H1 (cell line): ENCODE data around the gene ASL. TPM values are rescaled to one million over a fixed set of nuclear protein-coding genes. Genes with fewer than 3 reads are reported as not detected.

Experiments
- CTCF ChIA-PET: fragments of 300-600 bp; sonication (Branson Sonifier 250); formaldehyde crosslinking; loops from one replicate; lab custom pipeline; 2021; ENCODE audit not compliant: partially characterized antibody; lab: Charles Lee
- POLR2A ChIA-PET: fragments of 300-600 bp; sonication (Branson Sonifier 250); formaldehyde crosslinking; loops from one replicate; lab custom pipeline; 2021; ENCODE audit warnings: inconsistent platforms; ENCODE audit not compliant: partially characterized antibody; lab: Charles Lee
- DNase-seq, 2 experiments: peaks; one replicate each; pipeline versions ENCODE4 v3.0.0 to v3.0.0-alpha.2; 2010 to 2022; ENCODE audit warnings: low spot score in 2 of 2, low read depth in 1 of 2, mixed read lengths in 1 of 2
- FAIRE-seq: peaks from 2 replicates; lab custom pipeline; 2011; peaks lifted over from hg19 to GRCh38; lab: Jason Lieb, UNC
- H2AFZ ChIP-seq: 2 replicates; pipeline ENCODE4 v1.8.1; 2012; ENCODE audit warnings: low read length, inconsistent platforms
- H2AK5ac ChIP-seq: 2 replicates; pipeline ENCODE4 v1.6.1; 2013; ENCODE audit warnings: low read depth, low read length
- H2BK120ac ChIP-seq: replicated peaks from 2 replicates; pipeline ENCODE3; 2013; ENCODE audit warnings: low read depth, low read length, inconsistent platforms
- H2BK12ac ChIP-seq: 2 replicates; pipeline ENCODE4 v1.6.1; 2013; ENCODE audit warnings: low read depth, low read length
- H2BK15ac ChIP-seq: 2 replicates; pipeline ENCODE4 v1.6.1; 2013; ENCODE audit warnings: low read length
- H2BK20ac ChIP-seq: 2 replicates; pipeline ENCODE4 v1.6.1; 2013; ENCODE audit warnings: low read length
- H2BK5ac ChIP-seq: 2 replicates; pipeline ENCODE4 v1.6.1; 2013; ENCODE audit warnings: low read depth, low read length
- H3K14ac ChIP-seq: 2 replicates; pipeline ENCODE4 v1.6.1; 2013; ENCODE audit warnings: inconsistent platforms; ENCODE audit not compliant: insufficient read length
- H3K18ac ChIP-seq: 2 replicates; pipeline ENCODE4 v1.6.1; 2013; ENCODE audit warnings: low read length; ENCODE audit errors: extremely low read depth
- H3K23ac ChIP-seq: 2 replicates; pipeline ENCODE4 v1.6.1; 2013; ENCODE audit warnings: inconsistent platforms; ENCODE audit not compliant: insufficient read length
- H3K23me2 ChIP-seq: 2 replicates; pipeline ENCODE4 v1.6.1; 2013; ENCODE audit warnings: low read depth, low read length
- H3K27ac ChIP-seq: 2 replicates; pipeline ENCODE4 v1.6.1; 2011; ENCODE audit warnings: low read depth, low read length, inconsistent platforms
- H3K27me3 ChIP-seq, 4 experiments: replicated peaks in 1 of 4; 1 replicate in 1 of 4; 2 replicates in 3 of 4; pipeline versions ENCODE4 v1.6.1 to v1.8.1; 2011 to 2013; ENCODE audit warnings: low read length in 3 of 4, mild to moderate bottlenecking in 3 of 4, inconsistent platforms in 2 of 4, mixed read lengths in 2 of 4, moderate library complexity in 1 of 4; ENCODE audit not compliant: control insufficient read depth in 3 of 4, insufficient read depth in 3 of 4; ENCODE audit errors: extremely low read depth in 1 of 4
- H3K36me3 ChIP-seq, 4 experiments: 2 replicates each; pipeline versions ENCODE4 v1.6.1 to v1.8.1; 2011 to 2013; ENCODE audit warnings: mild to moderate bottlenecking in 4 of 4, low read length in 3 of 4, moderate library complexity in 2 of 4, control low read depth in 1 of 4, inconsistent platforms in 1 of 4; ENCODE audit not compliant: insufficient read depth in 4 of 4, control insufficient read depth in 2 of 4
- H3K4ac ChIP-seq: replicated peaks from 2 replicates; pipeline ENCODE3; 2013; ENCODE audit warnings: low read length, low read depth, mixed read lengths, inconsistent platforms; ENCODE audit not compliant: insufficient read length
- H3K4me1 ChIP-seq, 4 experiments: replicated peaks in 1 of 4; 1 replicate in 1 of 4; 2 replicates in 3 of 4; pipeline versions ENCODE4 v1.6.1 to v1.8.1; 2011 to 2013; ENCODE audit warnings: low read length in 3 of 4, inconsistent platforms in 2 of 4, mixed read lengths in 1 of 4; ENCODE audit not compliant: insufficient read depth in 4 of 4, control insufficient read depth in 3 of 4
- H3K4me2 ChIP-seq, 2 experiments: 2 replicates each; pipeline versions ENCODE4 v1.6.1 to v1.8.1; 2011 to 2013; ENCODE audit warnings: low read depth in 2 of 2, low read length in 2 of 2, control low read depth in 1 of 2, inconsistent platforms in 1 of 2, mild to moderate bottlenecking in 1 of 2; ENCODE audit not compliant: insufficient read depth in 1 of 2
- H3K4me3 ChIP-seq, 4 experiments: fragments of 200-600, 300-600 bp in 1 of 4; sonication (generic), shearing (Covaris generic), sonication (Bioruptor Twin) in 1 of 4; 2 replicates each; pipeline versions ENCODE4 v1.5.1 to v1.8.1; 2011 to 2016; ENCODE audit warnings: low read length in 4 of 4, low read depth in 3 of 4, control low read depth in 2 of 4, inconsistent platforms in 2 of 4, mild to moderate bottlenecking in 2 of 4, mixed read lengths in 1 of 4, moderate library complexity in 1 of 4; ENCODE audit not compliant: insufficient read depth in 2 of 4; ENCODE audit errors: extremely low read depth in 1 of 4
- H3K56ac ChIP-seq: replicated peaks from 2 replicates; pipeline ENCODE3; 2013; ENCODE audit warnings: low read depth, mild to moderate bottlenecking, mixed read lengths, low read length, inconsistent platforms; ENCODE audit not compliant: insufficient read length
- H3K79me1 ChIP-seq: 2 replicates; pipeline ENCODE4 v1.6.1; 2013; ENCODE audit warnings: low read depth, low read length, control low read depth
- H3K79me2 ChIP-seq, 2 experiments: 2 replicates each; pipeline versions ENCODE4 v1.6.1 to v1.8.1; 2012 to 2013; ENCODE audit warnings: low read length in 2 of 2, mild to moderate bottlenecking in 2 of 2, inconsistent platforms in 1 of 2; ENCODE audit not compliant: insufficient read depth in 2 of 2, control insufficient read depth in 1 of 2
- H3K9ac ChIP-seq, 4 experiments: replicated peaks in 1 of 4; 1 replicate in 1 of 4; 2 replicates in 3 of 4; pipeline versions ENCODE4 v1.6.1 to v1.8.1; 2011 to 2013; ENCODE audit warnings: low read depth in 3 of 4, low read length in 3 of 4, control low read depth in 2 of 4, mild to moderate bottlenecking in 2 of 4, moderate library complexity in 2 of 4, inconsistent platforms in 1 of 4; ENCODE audit errors: extremely low read depth in 1 of 4
- H3K9me3 ChIP-seq, 2 experiments: 2 replicates each; pipeline versions ENCODE4 v1.6.1 to v1.8.1; 2012 to 2013; ENCODE audit warnings: mild to moderate bottlenecking in 2 of 2, moderate library complexity in 2 of 2, control low read depth in 1 of 2, inconsistent platforms in 1 of 2, low read depth in 1 of 2, low read length in 1 of 2, mixed read lengths in 1 of 2; ENCODE audit not compliant: insufficient read depth in 2 of 2
- H4K20me1 ChIP-seq, 2 experiments: replicated peaks in 1 of 2; 2 replicates each; pipeline versions ENCODE3 to v1.8.1; 2011 to 2013; ENCODE audit warnings: inconsistent platforms in 2 of 2, low read length in 2 of 2, mild to moderate bottlenecking in 1 of 2; ENCODE audit not compliant: insufficient read depth in 2 of 2, control insufficient read depth in 1 of 2
- H4K5ac ChIP-seq: 2 replicates; pipeline ENCODE4 v1.6.1; 2013; ENCODE audit warnings: low read length, low read depth, mixed read lengths, inconsistent platforms; ENCODE audit not compliant: insufficient read length
- H4K8ac ChIP-seq: 2 replicates; pipeline ENCODE4 v1.8.0; 2013; ENCODE audit warnings: mild to moderate bottlenecking, moderate library complexity, low read length, inconsistent platforms; ENCODE audit not compliant: insufficient read depth; ENCODE audit errors: extremely low read depth
- H4K91ac ChIP-seq: replicated peaks from 2 replicates; pipeline ENCODE3; 2013; ENCODE audit warnings: low read length, mixed read lengths, inconsistent platforms; ENCODE audit not compliant: insufficient read length
- CEBPB ChIP-seq: IDR thresholded peaks from 2 replicates; pipeline ENCODE4 v1.6.1; 2012; ENCODE audit warnings: low read depth, low read length
- FOSL1 ChIP-seq: IDR thresholded peaks from 2 replicates; pipeline ENCODE4 v1.6.1; 2011; ENCODE audit warnings: mild to moderate bottlenecking, low read depth, low read length, moderate library complexity; ENCODE audit not compliant: insufficient read depth
- JUN ChIP-seq: IDR thresholded peaks from 2 replicates; pipeline ENCODE4 v1.6.1; 2011; ENCODE audit warnings: low read depth, mild to moderate bottlenecking, improper control_type of control experiment, low read length
- JUND ChIP-seq: IDR thresholded peaks from 2 replicates; pipeline ENCODE4 v1.6.1; 2011; ENCODE audit warnings: mild to moderate bottlenecking, improper control_type of control experiment, low read length
- KDM5A ChIP-seq: fragments of 200-600 bp; IDR thresholded peaks from 2 replicates; pipeline ENCODE4 v1.7.1; 2012; ENCODE audit warnings: mild to moderate bottlenecking, low read length, inconsistent platforms, mixed read lengths
- NRF1 ChIP-seq: IDR thresholded peaks from 2 replicates; pipeline ENCODE4 v1.6.1; 2011; ENCODE audit warnings: mild to moderate bottlenecking, low read depth, low read length, improper control_type of control experiment
- PHF8 ChIP-seq: fragments of 200-600 bp; sonication (generic); conservative IDR thresholded peaks from 2 replicates; pipeline ENCODE4 v1.7.1; 2012; ENCODE audit warnings: low read depth, mild to moderate bottlenecking, inconsistent platforms, low read length, moderate library complexity
- RFX5 ChIP-seq: IDR thresholded peaks from 2 replicates; pipeline ENCODE4 v1.6.1; 2011; ENCODE audit warnings: low read depth, low read length, improper control_type of control experiment, borderline replicate concordance
- SIX5 ChIP-seq: IDR thresholded peaks from 2 replicates; pipeline ENCODE4 v1.6.1; 2011; ENCODE audit warnings: mild to moderate bottlenecking, low read depth, low read length
- SP4 ChIP-seq: IDR thresholded peaks from 2 replicates; pipeline ENCODE4 v1.6.1; 2012; ENCODE audit warnings: low read length, inconsistent platforms
- TAF7 ChIP-seq: optimal IDR thresholded peaks from 2 replicates; pipeline ENCODE3; 2011; ENCODE audit warnings: low read depth, mild to moderate bottlenecking, inconsistent platforms, low read length, moderate library complexity, borderline replicate concordance
- YY1 ChIP-seq: IDR thresholded peaks from 2 replicates; pipeline ENCODE4 v1.6.1; 2011; ENCODE audit warnings: low read depth, mild to moderate bottlenecking, low read length
- ZNF274 ChIP-seq: IDR thresholded peaks from 2 replicates; pipeline ENCODE4 v1.7.0; 2012; ENCODE audit warnings: low read length, borderline replicate concordance; ENCODE audit errors: extremely low read depth
- WGBS, 2 experiments: shearing (Covaris generic) in 1 of 2; methylation state at CpG; one replicate each; pipeline versions ENCODE4 v1.1.6 to v1.1.7; 2013 to 2015; ENCODE audit warnings: low lambda C conversion rate in 2 of 2, mixed read lengths in 2 of 2, inconsistent platforms in 1 of 2, low coverage in 1 of 2, missing lambda C conversion rate in 1 of 2; ENCODE audit not compliant: insufficient replicate concordance in 2 of 2, insufficient coverage in 1 of 2, insufficient read length in 1 of 2; ENCODE audit errors: extremely low coverage in 1 of 2, missing lambda C conversion rate in 1 of 2; 5-methylcytosine and 5-hydroxymethylcytosine counted together
- polyA plus RNA-seq, 7 experiments: library from polyadenylated mRNA; depleted of rRNA in 3 of 7; stranded (reverse) in 5 of 7; unstranded in 2 of 7; fragments of >200 nt in 5 of 7; fragments of 200-250 nt in 2 of 7; gene quantifications; 1 replicate in 5 of 7; 2 replicates in 1 of 7; 4 replicates in 1 of 7; pipeline versions ENCODE4 v1.2.1 to v1.2.3, GENCODE V29; 2011 to 2013; ENCODE audit warnings: missing spikeins in 2 of 7, mixed read lengths in 2 of 7
- total RNA-seq: library from RNA; stranded (reverse); fragmentation: NEBNext Ultra II Directional; extraction: Animal tissue kit (Norgen Biotek cat#: 25700); gene quantifications from 2 replicates; pipeline ENCODE4 v1.2.1, GENCODE V29; 2021
- TF ChIP-seq, protein P1 (sequence below): IDR thresholded peaks from 2 replicates; pipeline ENCODE4 v1.6.1; 2012; ENCODE audit warnings: inconsistent platforms

Gene ASL
- total and polyA plus RNA-seq, 2 of the 8 experiments (the other 6 are each of a cell fraction or from before 2014, with no cell fraction given), result 23.3 to 35.3 TPM

DNA sequence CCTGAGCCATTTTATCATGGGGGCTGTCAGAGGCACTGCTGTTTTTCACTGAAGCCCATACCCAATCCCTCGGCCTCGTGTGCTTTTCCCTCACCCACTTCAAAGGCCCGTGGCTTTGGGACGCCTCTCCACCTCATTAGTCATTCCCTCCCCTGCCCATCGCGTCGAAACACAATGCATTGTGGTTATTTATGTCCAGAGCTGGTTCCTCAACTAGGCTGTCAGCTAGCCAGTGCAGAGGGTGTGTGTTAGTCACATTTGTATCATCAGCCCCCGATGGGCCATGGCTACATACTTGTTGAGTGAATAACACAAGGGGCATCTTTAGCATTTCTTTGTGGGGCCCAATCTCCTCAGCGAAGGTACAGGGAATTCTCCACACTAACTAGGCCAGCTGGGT, 35.2 kb downstream of the ASL start:
- H2BK5ac ChIP-seq, result no peak overlapping the region; the same call in 1 of the 2 replicates
- POLR2A ChIA-PET, result interaction anchor here (1.0 kb wide), 1 partner anchor 36 kb away, joined by 3 read pairs; no protein-coding TSS in a partner anchor
- TF ChIP-seq KDM5A (no peak), TAF7 (no peak), CEBPB (no peak), RFX5 (no peak), JUND (no peak), ZNF274 (no peak), SIX5 (no peak), PHF8 (no peak), FOSL1 (no peak), YY1 (no peak), JUN (no peak), NRF1 (no peak), SP4 (no peak)
- TF ChIP-seq, protein P1, sequence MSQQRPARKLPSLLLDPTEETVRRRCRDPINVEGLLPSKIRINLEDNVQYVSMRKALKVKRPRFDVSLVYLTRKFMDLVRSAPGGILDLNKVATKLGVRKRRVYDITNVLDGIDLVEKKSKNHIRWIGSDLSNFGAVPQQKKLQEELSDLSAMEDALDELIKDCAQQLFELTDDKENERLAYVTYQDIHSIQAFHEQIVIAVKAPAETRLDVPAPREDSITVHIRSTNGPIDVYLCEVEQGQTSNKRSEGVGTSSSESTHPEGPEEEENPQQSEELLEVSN, result no peak

More for the DNA sequence above, 35.2 kb downstream of the ASL start:
- Histone ChIP-seq H4K5ac (no peak overlapping the region), H3K14ac (no peak overlapping the region), H3K18ac (no peak overlapping the region; the same call in 1 of the 2 replicates), H2AK5ac (no peak overlapping the region), H2AFZ (no peak overlapping the region), H3K27me3 (no peaks in the 10 kb centered on the region), H3K79me1 (no peaks in the 10 kb centered on the region), H4K20me1 (no peaks in the 10 kb centered on the region), H3K4ac (no peak overlapping the region), H3K4me3 (no peak overlapping the region), H3K79me2 (peaks cover 2 to 7% of the 10 kb centered on the region in 2 experiments), H3K36me3 (no peaks in the 10 kb centered on the region), H3K27ac (no peak overlapping the region), H3K4me1 (peaks cover 0 to 3% (median under 1%) of the 10 kb centered on the region in 4 experiments; a peak in 2 of 7 replicates), H2BK20ac (no peak overlapping the region), H3K23me2 (peaks cover 3% of the 10 kb centered on the region; the same call in 1 of the 2 replicates), H4K91ac (no peak overlapping the region), H2BK15ac (no peak overlapping the region), H3K9ac (no peak overlapping the region), H3K56ac (no peak overlapping the region), H2BK12ac (no peak overlapping the region), H4K8ac (no peak overlapping the region), H3K9me3 (no peaks in the 10 kb centered on the region), H2BK120ac (no peak overlapping the region), H3K4me2 (no peak overlapping the region), H3K23ac (no peak overlapping the region)
- DNase-seq (no peak), FAIRE-seq (no peak)
- 83% methylated on average over 9 of the region's 9 CpGs; no CpG with 5 or more reads in 1 of the 2 experiments for WGBS, 2 experiments
- CTCF ChIA-PET, result no interaction called here
